GM18861 (cell line): ENCODE measurements around the gene COL18A1.
"Not testable (repeated sequence)": the region's sequence is repeated elsewhere in the genome, so short reads cannot be mapped to it uniquely, and the experiment has no call there.

Experiments used
- ATAC-seq: cut with Tn5 transposase; IDR thresholded peaks from one replicate; pipeline ENCODE4 v1.9.1; 2021; ENCODE audit not compliant: unreplicated experiment

The COL18A1 gene

GRCh38 chr21:45423968-45424853 is 19.2 kb downstream of the COL18A1 start:
- ATAC-seq = no peak

- ATAC-seq = no peak
Measured at GRCh38 chr21:45424854-45425795, 20.2 kb downstream of the COL18A1 start.

GRCh38 chr21:45427331-45428271 is 22.6 kb downstream of the COL18A1 start:
- ATAC-seq = no peak

GRCh38 chr21:45428534-45428933 is 23.6 kb downstream of the COL18A1 start:
- ATAC-seq = no peak

GRCh38 chr21:45429221-45430175 is 24.5 kb downstream of the COL18A1 start:
- no peak for ATAC-seq

- no peak for ATAC-seq
Measured at GRCh38 chr21:45430521-45431501, 25.8 kb downstream of the COL18A1 start.

- ATAC-seq = no peak
Measured at GRCh38 chr21:45431781-45432572, 27.0 kb downstream of the COL18A1 start.

GRCh38 chr21:45432575-45433255 is 27.8 kb downstream of the COL18A1 start:
- no peak for ATAC-seq

GRCh38 chr21:45433301-45433700 is 28.3 kb downstream of the COL18A1 start:
- ATAC-seq = no peak

GRCh38 chr21:45433911-45434644 is 29.1 kb downstream of the COL18A1 start:
- ATAC-seq = no peak

- ATAC-seq = no peak
Measured at GRCh38 chr21:45434645-45435217, 29.8 kb downstream of the COL18A1 start.

GRCh38 chr21:45435405-45435981 is 30.5 kb downstream of the COL18A1 start:
- no peak for ATAC-seq

- no peak for ATAC-seq
Measured at GRCh38 chr21:45436351-45437065, 31.5 kb downstream of the COL18A1 start.

GRCh38 chr21:45437844-45438243 is 32.9 kb downstream of the COL18A1 start:
- ATAC-seq = not testable (repeated sequence)
